ENCODE results near the gene SHTN1. TPM values are rescaled to one million over a fixed set of nuclear protein-coding genes. Genes with fewer than 3 reads are reported as not detected.

Gene SHTN1
- total RNA-seq, 1 experiment from 2014 or later = 39.9 TPM

GRCh38 chr10:116866987-116867595 is 137.9 kb downstream of the SHTN1 start:
- intact Hi-C loops (cut with micrococcal nuclease; ENCODE audit: unreplicated experiment) = no loop called here
- Histone ChIP-seq H3K27me3 (replicated peaks; ENCODE audit: insufficient read depth, low read depth, low read length, poor library complexity) (no peaks in the 10 kb centered on the region), H3K4me3 (ENCODE audit: low read depth, low read length, poor library complexity, severe bottlenecking) (no peak overlapping the region), H3K27ac (ENCODE audit: low read depth, low read length, poor library complexity, severe bottlenecking) (no peak overlapping the region), H3K36me3 (ENCODE audit: insufficient read depth, low read length, poor library complexity, severe bottlenecking) (no peaks in the 10 kb centered on the region), H3K4me1 (ENCODE audit: insufficient read depth, low read length, poor library complexity, severe bottlenecking) (no peaks in the 10 kb centered on the region), H3K9me3 (ENCODE audit: low read depth, low read length, poor library complexity, severe bottlenecking) (no peaks in the 10 kb centered on the region)
- no peak for TF ChIP-seq EZH2 (IDR thresholded peaks at IDR 0.05; ENCODE audit: borderline replicate concordance, low read depth, low read length, poor library complexity, severe bottlenecking)
- TF ChIP-seq CTCF (conservative IDR thresholded peaks at IDR 0.05; ENCODE audit: low read depth, low read length) = no peak
- BruUV-seq (replicated peaks) = no TSS peak
- ChIA-PET POLR2A (ENCODE audit: low non-redundant PET) (no interaction called here), CTCF (no interaction called here)
- DNase-seq (ENCODE audit: low spot score) = peak; percentile 41

- no TSS peak for BruUV-seq (replicated peaks)
- CTCF ChIA-PET = interaction anchor here (0.7 kb wide), 1 partner anchor 158 kb away, joined by 4 read pairs; no protein-coding TSS in a partner anchor
- POLR2A ChIA-PET (ENCODE audit: low non-redundant PET) = no interaction called here
These were observed 138.9 kb downstream of the SHTN1 start for GRCh38 chr10:116866066-116866465.

DNA sequence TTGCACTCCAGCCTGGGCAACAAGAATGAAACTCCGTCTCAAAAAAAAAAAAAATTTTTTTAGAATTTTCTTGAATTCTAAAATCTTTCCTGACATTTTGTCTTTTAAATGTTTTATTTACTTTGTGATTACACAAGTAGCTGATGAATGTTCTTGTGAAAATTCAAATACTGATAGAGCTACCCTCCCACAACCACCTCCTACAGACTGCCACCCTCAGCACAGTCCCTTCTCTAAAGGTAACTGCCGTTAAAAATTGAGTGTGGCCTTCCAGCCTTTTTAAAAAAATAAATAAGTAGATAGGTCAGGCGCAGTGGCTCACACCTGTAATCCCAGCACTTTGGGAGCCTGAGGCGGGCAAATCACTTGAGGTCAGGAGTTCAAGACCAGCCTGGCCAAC is 140.6 kb downstream of the SHTN1 start:
- Histone ChIP-seq H3K4me1 (ENCODE audit: insufficient read depth, low read length, poor library complexity, severe bottlenecking) (no peaks in the 10 kb centered on the region), H3K4me3 (ENCODE audit: low read depth, low read length, poor library complexity, severe bottlenecking) (no peak overlapping the region), H3K36me3 (ENCODE audit: insufficient read depth, low read length, poor library complexity, severe bottlenecking) (no peaks in the 10 kb centered on the region), H3K27ac (ENCODE audit: low read depth, low read length, poor library complexity, severe bottlenecking) (no peak overlapping the region), H3K9me3 (ENCODE audit: low read depth, low read length, poor library complexity, severe bottlenecking) (no peaks in the 10 kb centered on the region), H3K27me3 (replicated peaks; ENCODE audit: insufficient read depth, low read depth, low read length, poor library complexity) (no peaks in the 10 kb centered on the region)
- BruUV-seq (replicated peaks) = no TSS peak
- CTCF ChIA-PET = no interaction called here
- no peak for DNase-seq (ENCODE audit: low spot score)
- POLR2A ChIA-PET (ENCODE audit: low non-redundant PET) = no interaction called here
- intact Hi-C loops (cut with micrococcal nuclease; ENCODE audit: unreplicated experiment) = no loop called here
- TF ChIP-seq CTCF (conservative IDR thresholded peaks at IDR 0.05; ENCODE audit: low read depth, low read length) (no peak), EZH2 (IDR thresholded peaks at IDR 0.05; ENCODE audit: borderline replicate concordance, low read depth, low read length, poor library complexity, severe bottlenecking) (no peak)

More at GRCh38 chr10:116866066-116866465, 138.9 kb downstream of the SHTN1 start:
- DNase-seq (ENCODE audit: low spot score) = no peak
- Histone ChIP-seq H3K9me3 (ENCODE audit: low read depth, low read length, poor library complexity, severe bottlenecking) (no peaks in the 10 kb centered on the region), H3K4me1 (ENCODE audit: insufficient read depth, low read length, poor library complexity, severe bottlenecking) (no peaks in the 10 kb centered on the region), H3K36me3 (ENCODE audit: insufficient read depth, low read length, poor library complexity, severe bottlenecking) (no peaks in the 10 kb centered on the region), H3K27me3 (replicated peaks; ENCODE audit: insufficient read depth, low read depth, low read length, poor library complexity) (no peaks in the 10 kb centered on the region), H3K27ac (ENCODE audit: low read depth, low read length, poor library complexity, severe bottlenecking) (no peak overlapping the region), H3K4me3 (ENCODE audit: low read depth, low read length, poor library complexity, severe bottlenecking) (no peak overlapping the region)
- intact Hi-C loops (cut with micrococcal nuclease; ENCODE audit: unreplicated experiment) = no loop called here
- TF ChIP-seq EZH2 (IDR thresholded peaks at IDR 0.05; ENCODE audit: borderline replicate concordance, low read depth, low read length, poor library complexity, severe bottlenecking) (no peak), CTCF (conservative IDR thresholded peaks at IDR 0.05; ENCODE audit: low read depth, low read length) (no peak)
